ENCODE results near the gene ATXN7L1. TPM values are rescaled to one million over a fixed set of nuclear protein-coding genes. Genes with fewer than 3 reads are reported as not detected.
"Not testable (repeated sequence)": the region's sequence is repeated elsewhere in the genome, so short reads cannot be mapped to it uniquely, and the experiment has no call there.

The ATXN7L1 gene
- polyA plus RNA-seq, 6 donors from 2014 or later: 9.8 to 18.2 (median 10.8) TPM

GRCh38 chr7:105863876-105864275 lies 12.5 kb downstream of the ATXN7L1 start:
- Mint-ChIP-seq H3K27me3 (peaks cover 3 to 12% (median 6%) of the 10 kb centered on the region in 3 donors), H3K9me3 (peaks cover 0 to 2% (median 0%) of the 10 kb centered on the region in 7 donors), H3K27ac (no peak overlapping the region), H3K4me1 (no peaks in the 10 kb centered on the region), H3K36me3 (no peaks in the 10 kb centered on the region), H3K4me3 (no peak overlapping the region)
- DNase-seq: no peak
- no peak for ATAC-seq (ENCODE audit: low read depth in 2 of 2)

GRCh38 chr7:105862770-105863169 lies 13.6 kb downstream of the ATXN7L1 start:
- H3K9me3 Mint-ChIP-seq: no peaks in the 10 kb centered on the region
- no peak overlapping the region for H3K4me3 Mint-ChIP-seq
- DNase-seq (no peak), ATAC-seq (ENCODE audit: low read depth in 2 of 2) (no peak)
- H3K27ac Mint-ChIP-seq: no peak overlapping the region
- no peaks in the 10 kb centered on the region for H3K36me3 Mint-ChIP-seq
- H3K4me1 Mint-ChIP-seq: no peaks in the 10 kb centered on the region
- peaks cover 3 to 12% (median 6%) of the 10 kb centered on the region in 3 donors for H3K27me3 Mint-ChIP-seq

GRCh38 chr7:105862276-105862675 lies 14.1 kb downstream of the ATXN7L1 start:
- DNase-seq: no peak
- Mint-ChIP-seq H3K27me3 (peaks cover 3 to 12% (median 6%) of the 10 kb centered on the region in 3 donors), H3K4me1 (no peaks in the 10 kb centered on the region), H3K36me3 (no peaks in the 10 kb centered on the region), H3K9me3 (no peaks in the 10 kb centered on the region), H3K27ac (peak overlapping the region in 1 of 6 donors; percentile 38), H3K4me3 (no peak overlapping the region)
- no peak for ATAC-seq (ENCODE audit: low read depth in 2 of 2)

- DNase-seq: no peak
- H3K4me3 Mint-ChIP-seq: no peak overlapping the region
- peaks cover 0 to 12% (median 6%) of the 10 kb centered on the region in 3 donors for H3K27me3 Mint-ChIP-seq
- H3K4me1 Mint-ChIP-seq: no peaks in the 10 kb centered on the region
- H3K9me3 Mint-ChIP-seq: no peaks in the 10 kb centered on the region
- peak overlapping the region in 3 of 6 donors; percentile 14 to 70 (median 47) for H3K27ac Mint-ChIP-seq
- no peaks in the 10 kb centered on the region for H3K36me3 Mint-ChIP-seq
- ATAC-seq (ENCODE audit: low read depth in 2 of 2): no peak
Observed at GRCh38 chr7:105861224-105861623, 15.2 kb downstream of the ATXN7L1 start.

GRCh38 chr7:105860793-105861192 lies 15.6 kb downstream of the ATXN7L1 start:
- no peak overlapping the region for H3K4me3 Mint-ChIP-seq
- no peaks in the 10 kb centered on the region for H3K36me3 Mint-ChIP-seq
- H3K27ac Mint-ChIP-seq: peak overlapping the region in 1 of 6 donors; percentile 28
- DNase-seq: no peak
- H3K27me3 Mint-ChIP-seq: peaks cover 0 to 12% (median 6%) of the 10 kb centered on the region in 3 donors
- no peaks in the 10 kb centered on the region for H3K4me1 Mint-ChIP-seq
- no peak for ATAC-seq (ENCODE audit: low read depth in 2 of 2)
- H3K9me3 Mint-ChIP-seq: no peaks in the 10 kb centered on the region

GRCh38 chr7:105857009-105857952 lies 19.1 kb downstream of the ATXN7L1 start:
- DNase-seq: no peak
- Mint-ChIP-seq H3K27me3 (peaks cover 0 to 12% (median 6%) of the 10 kb centered on the region in 3 donors), H3K4me3 (no peak overlapping the region), H3K4me1 (no peaks in the 10 kb centered on the region), H3K9me3 (no peaks in the 10 kb centered on the region), H3K27ac (peak overlapping the region in 1 of 6 donors; percentile 80), H3K36me3 (no peaks in the 10 kb centered on the region)
- no peak for ATAC-seq (ENCODE audit: low read depth in 2 of 2)

- H3K27ac Mint-ChIP-seq: no peak overlapping the region
- H3K27me3 Mint-ChIP-seq: peaks cover 5 to 6% (median 6%) of the 10 kb centered on the region in 3 donors
- H3K4me3 Mint-ChIP-seq: no peak overlapping the region
- ATAC-seq (ENCODE audit: low read depth in 2 of 2): no peak
- no peaks in the 10 kb centered on the region for H3K9me3 Mint-ChIP-seq
- no peaks in the 10 kb centered on the region for H3K36me3 Mint-ChIP-seq
- no peak for DNase-seq
- H3K4me1 Mint-ChIP-seq: peaks cover 0 to 2% (median 0%) of the 10 kb centered on the region in 3 donors
Observed at GRCh38 chr7:105854498-105854897, 21.9 kb downstream of the ATXN7L1 start.

GRCh38 chr7:105853931-105854419 lies 22.4 kb downstream of the ATXN7L1 start:
- Mint-ChIP-seq H3K9me3 (no peaks in the 10 kb centered on the region), H3K27ac (no peak overlapping the region), H3K36me3 (no peaks in the 10 kb centered on the region), H3K4me3 (no peak overlapping the region), H3K27me3 (peaks cover 5 to 6% (median 6%) of the 10 kb centered on the region in 3 donors), H3K4me1 (peaks cover 0 to 5% (median 0%) of the 10 kb centered on the region in 3 donors)
- ATAC-seq (ENCODE audit: low read depth in 2 of 2) (no peak), DNase-seq (no peak)

GRCh38 chr7:105851064-105851463 lies 25.3 kb downstream of the ATXN7L1 start:
- Mint-ChIP-seq H3K9me3 (no peaks in the 10 kb centered on the region), H3K27ac (no peak overlapping the region), H3K36me3 (no peaks in the 10 kb centered on the region), H3K4me3 (no peak overlapping the region), H3K4me1 (peaks cover 0 to 5% (median 0%) of the 10 kb centered on the region in 3 donors), H3K27me3 (peaks cover 5 to 6% (median 6%) of the 10 kb centered on the region in 3 donors)
- DNase-seq: no peak
- no peak for ATAC-seq (ENCODE audit: low read depth in 2 of 2)

GRCh38 chr7:105849122-105849855 lies 27.1 kb downstream of the ATXN7L1 start:
- H3K4me3 Mint-ChIP-seq: no peak overlapping the region
- DNase-seq (no peak), ATAC-seq (ENCODE audit: low read depth in 2 of 2) (no peak)
- peaks cover 5 to 6% (median 6%) of the 10 kb centered on the region in 3 donors for H3K27me3 Mint-ChIP-seq
- peak overlapping the region in 1 of 6 donors; percentile 13 for H3K27ac Mint-ChIP-seq
- no peaks in the 10 kb centered on the region for H3K9me3 Mint-ChIP-seq
- H3K4me1 Mint-ChIP-seq: peaks cover 0 to 5% (median 0%) of the 10 kb centered on the region in 3 donors
- H3K36me3 Mint-ChIP-seq: no peaks in the 10 kb centered on the region

GRCh38 chr7:105846404-105846803 lies 30.0 kb downstream of the ATXN7L1 start:
- Mint-ChIP-seq H3K9me3 (no peaks in the 10 kb centered on the region), H3K4me1 (peaks cover 0 to 5% (median 0%) of the 10 kb centered on the region in 3 donors), H3K27me3 (peaks cover 0 to under 1% (median 0%) of the 10 kb centered on the region in 3 donors), H3K4me3 (no peak overlapping the region), H3K36me3 (no peaks in the 10 kb centered on the region), H3K27ac (no peak overlapping the region)
- DNase-seq: no peak
- no peak for ATAC-seq (ENCODE audit: low read depth in 2 of 2)

- H3K4me3 Mint-ChIP-seq; ATAC-seq (ENCODE audit: low read depth in 2 of 2); DNase-seq; H3K4me1 Mint-ChIP-seq; H3K27ac Mint-ChIP-seq; H3K27me3 Mint-ChIP-seq; H3K36me3 Mint-ChIP-seq; H3K9me3 Mint-ChIP-seq: not testable (repeated sequence)
Observed at GRCh38 chr7:105844681-105845080, 31.7 kb downstream of the ATXN7L1 start.

- H3K27me3 Mint-ChIP-seq: peaks cover 0 to 3% (median 0%) of the 10 kb centered on the region in 3 donors
- ATAC-seq (ENCODE audit: low read depth in 2 of 2) (no peak), DNase-seq (no peak)
- no peak overlapping the region for H3K27ac Mint-ChIP-seq
- H3K4me3 Mint-ChIP-seq: no peak overlapping the region
- no peaks in the 10 kb centered on the region for H3K4me1 Mint-ChIP-seq
- no peaks in the 10 kb centered on the region for H3K36me3 Mint-ChIP-seq
- H3K9me3 Mint-ChIP-seq: no peaks in the 10 kb centered on the region
Observed at GRCh38 chr7:105841866-105842265, 34.5 kb downstream of the ATXN7L1 start.

All from naive B cell (primary cell).